ENCODE measurements around the gene PLCB4. TPM values are rescaled to one million over a fixed set of nuclear protein-coding genes. Genes with fewer than 3 reads are reported as not detected.

Gene PLCB4
- not detected for total RNA-seq

- no peak within 1 kb of the TSS for H3K27ac Mint-ChIP-seq
- POLR2A ChIA-PET = no interaction called here
- CTCF ChIA-PET = no interaction called here
- H3K36me3 Mint-ChIP-seq (ENCODE audit: low read depth) = no peaks in the 10 kb centered on the region
- no peak for DNase-seq
- peaks cover 2% of the 10 kb centered on the region for H3K9me3 Mint-ChIP-seq
- no peak within 1 kb of the TSS for H3K4me3 Mint-ChIP-seq
- peaks cover 10% of the 10 kb centered on the region for H3K27me3 Mint-ChIP-seq
- no peaks in the 10 kb centered on the region for H3K4me1 Mint-ChIP-seq
These were observed at the start of gene PLCB4 for GRCh38 chr20:9068841-9069663. Gene PLCB4, plus strand, starts transcription at chr20:9069087. Its CDS starts 238,728 bp downstream, at chr20:9307815.

GRCh38 chr20:9019833-9020232, 49.1 kb upstream of the PLCB4 start:
- H3K4me3 Mint-ChIP-seq = no peak overlapping the region
- CTCF ChIA-PET = no interaction called here
- POLR2A ChIA-PET = no interaction called here
- H3K27ac Mint-ChIP-seq = no peak overlapping the region
- no peak for DNase-seq
- no peaks in the 10 kb centered on the region for H3K36me3 Mint-ChIP-seq (ENCODE audit: low read depth)
- H3K9me3 Mint-ChIP-seq = peaks cover 5% of the 10 kb centered on the region
- H3K4me1 Mint-ChIP-seq = no peaks in the 10 kb centered on the region
- H3K27me3 Mint-ChIP-seq = no peaks in the 10 kb centered on the region

DNA sequence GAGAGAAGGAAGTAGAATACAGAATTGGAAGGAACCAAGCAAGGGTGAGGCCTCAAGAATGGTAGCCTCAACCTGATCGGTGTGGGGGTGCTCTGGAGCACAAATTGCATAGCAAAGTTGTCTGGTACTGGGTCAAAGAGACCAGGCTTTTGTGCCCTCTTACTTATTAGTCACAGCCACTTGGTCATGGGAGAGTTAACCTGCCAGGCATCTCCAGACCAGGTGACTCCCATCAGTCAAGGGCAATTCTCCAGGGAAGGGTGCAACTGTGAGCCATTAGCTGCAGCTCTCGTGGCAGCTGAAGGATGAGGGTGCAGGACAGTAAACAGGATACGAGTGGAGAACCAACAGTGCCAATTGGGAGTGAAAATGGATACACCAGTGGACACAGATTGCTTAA, 47.7 kb upstream of the PLCB4 start:
- Mint-ChIP-seq H3K36me3 (ENCODE audit: low read depth) (no peaks in the 10 kb centered on the region), H3K9me3 (peaks cover 9% of the 10 kb centered on the region), H3K27me3 (no peaks in the 10 kb centered on the region), H3K27ac (no peak overlapping the region), H3K4me3 (no peak overlapping the region), H3K4me1 (no peaks in the 10 kb centered on the region)
- ChIA-PET CTCF (no interaction called here), POLR2A (no interaction called here)
- DNase-seq = no peak

DNA sequence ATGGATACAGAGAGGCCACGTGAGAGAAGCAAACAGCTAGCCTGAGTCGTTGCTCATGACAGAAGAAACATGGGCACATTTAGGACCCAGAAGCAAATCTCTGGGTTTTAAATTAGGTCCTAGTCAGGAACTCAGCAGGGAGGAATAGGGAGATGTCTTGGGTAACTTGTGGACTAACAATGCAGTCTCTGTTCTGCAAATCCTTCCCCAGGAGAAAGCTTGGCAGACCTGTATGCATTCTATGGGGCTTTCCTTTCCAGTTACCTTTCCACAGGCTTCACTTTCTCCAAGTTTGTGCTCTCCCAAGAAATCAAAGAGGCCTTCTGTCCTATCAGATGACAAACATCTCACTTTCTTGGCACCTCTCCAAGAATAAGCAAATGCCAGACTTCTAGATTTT, 47.2 kb upstream of the PLCB4 start:
- H3K36me3 Mint-ChIP-seq (ENCODE audit: low read depth) = no peaks in the 10 kb centered on the region
- CTCF ChIA-PET = no interaction called here
- H3K4me3 Mint-ChIP-seq = no peak overlapping the region
- no peaks in the 10 kb centered on the region for H3K4me1 Mint-ChIP-seq
- peaks cover 9% of the 10 kb centered on the region for H3K9me3 Mint-ChIP-seq
- no peak for DNase-seq
- H3K27ac Mint-ChIP-seq = no peak overlapping the region
- POLR2A ChIA-PET = no interaction called here
- no peaks in the 10 kb centered on the region for H3K27me3 Mint-ChIP-seq

DNA sequence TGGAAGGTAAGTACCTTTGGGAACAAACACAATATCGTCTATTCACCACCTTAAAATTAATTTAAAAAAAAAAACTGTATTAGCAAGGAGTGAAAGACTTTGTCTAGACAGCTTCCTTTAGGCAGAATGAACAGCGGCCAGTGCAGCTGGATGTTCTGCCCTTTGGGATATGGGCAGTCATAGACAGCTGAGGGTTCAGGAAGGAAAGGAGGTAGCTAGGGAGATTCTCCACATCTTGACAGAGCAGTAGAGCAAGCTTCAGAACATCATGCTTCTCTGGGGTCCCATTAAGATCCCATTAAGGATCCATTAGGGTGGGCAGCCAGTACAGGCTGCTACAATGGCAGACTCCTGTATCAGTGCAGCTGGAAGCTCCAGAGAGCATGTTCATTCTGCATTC, 46.5 kb upstream of the PLCB4 start:
- Mint-ChIP-seq H3K9me3 (peaks cover 9% of the 10 kb centered on the region), H3K4me3 (no peak overlapping the region), H3K4me1 (no peaks in the 10 kb centered on the region), H3K27me3 (no peaks in the 10 kb centered on the region), H3K36me3 (ENCODE audit: low read depth) (no peaks in the 10 kb centered on the region), H3K27ac (no peak overlapping the region)
- POLR2A ChIA-PET = no interaction called here
- CTCF ChIA-PET = no interaction called here
- no peak for DNase-seq

DNA sequence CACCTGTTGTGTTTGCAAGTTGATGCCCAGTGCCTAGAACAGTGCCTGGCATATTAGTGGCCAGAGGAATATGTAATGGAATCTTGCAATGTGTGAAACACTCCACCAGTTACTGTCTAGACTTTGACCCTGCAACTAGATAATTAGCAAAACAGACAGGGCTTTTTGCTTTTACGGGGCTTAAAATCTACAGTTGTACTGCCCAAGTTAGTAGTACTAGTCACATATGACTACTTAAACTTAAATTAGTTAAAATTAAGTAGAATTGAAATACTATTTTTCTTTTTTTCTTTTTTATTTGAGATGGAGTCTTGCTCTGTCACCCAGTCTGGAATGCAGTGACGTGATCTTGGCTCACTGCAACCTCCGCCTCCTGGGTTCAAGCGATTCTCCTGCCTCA, 44.3 kb upstream of the PLCB4 start:
- Mint-ChIP-seq H3K36me3 (ENCODE audit: low read depth) (no peaks in the 10 kb centered on the region), H3K27ac (no peak overlapping the region), H3K9me3 (peaks cover 9% of the 10 kb centered on the region), H3K4me1 (no peaks in the 10 kb centered on the region), H3K4me3 (no peak overlapping the region), H3K27me3 (no peaks in the 10 kb centered on the region)
- POLR2A ChIA-PET = no interaction called here
- DNase-seq = no peak
- CTCF ChIA-PET = no interaction called here

DNA sequence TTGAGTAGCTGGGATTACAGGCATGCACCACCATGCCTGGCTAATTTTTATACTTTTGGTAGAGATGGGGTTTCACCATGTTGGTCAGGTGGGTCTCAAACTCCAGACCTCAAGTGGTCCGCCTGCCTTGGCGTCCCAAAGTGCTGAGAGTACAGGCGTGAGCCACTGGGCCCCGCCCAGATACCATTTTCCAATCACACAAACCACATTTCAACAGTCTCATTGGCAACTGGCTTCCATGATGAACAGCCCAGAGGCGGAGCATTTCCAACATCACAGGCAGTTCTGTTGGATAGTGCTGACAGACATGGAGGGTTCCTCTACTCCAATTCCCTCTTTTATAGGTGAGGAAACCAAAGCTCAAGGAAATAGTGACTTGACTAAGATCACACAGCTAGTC, 43.9 kb upstream of the PLCB4 start:
- POLR2A ChIA-PET = no interaction called here
- no peak for DNase-seq
- Mint-ChIP-seq H3K4me1 (no peaks in the 10 kb centered on the region), H3K9me3 (peaks cover 9% of the 10 kb centered on the region), H3K27ac (no peak overlapping the region), H3K27me3 (no peaks in the 10 kb centered on the region), H3K4me3 (no peak overlapping the region), H3K36me3 (ENCODE audit: low read depth) (no peaks in the 10 kb centered on the region)
- CTCF ChIA-PET = no interaction called here

DNA sequence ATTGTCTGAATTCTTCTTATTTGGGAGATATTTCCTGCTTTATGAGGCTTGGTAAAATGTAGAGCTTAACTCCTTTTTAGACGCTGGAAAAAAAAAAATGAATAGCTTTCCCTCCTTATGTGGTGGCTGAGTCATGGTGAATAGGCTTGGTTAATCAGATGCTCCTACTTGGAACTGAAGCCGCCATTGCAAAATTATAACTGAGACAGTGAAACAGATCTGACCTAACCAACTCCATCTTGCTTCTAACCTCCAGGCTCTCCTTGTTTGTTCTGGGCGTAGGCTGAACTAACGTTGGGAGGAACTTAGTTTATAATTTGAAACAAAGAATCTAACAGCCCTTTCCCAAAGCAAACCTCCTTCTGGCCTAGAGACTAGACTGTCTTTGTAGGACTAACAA, 43.2 kb upstream of the PLCB4 start:
- Mint-ChIP-seq H3K27ac (no peak overlapping the region), H3K4me1 (no peaks in the 10 kb centered on the region), H3K9me3 (peaks cover 9% of the 10 kb centered on the region), H3K36me3 (ENCODE audit: low read depth) (no peaks in the 10 kb centered on the region), H3K4me3 (no peak overlapping the region), H3K27me3 (no peaks in the 10 kb centered on the region)
- CTCF ChIA-PET = no interaction called here
- POLR2A ChIA-PET = no interaction called here
- DNase-seq = no peak

- ChIA-PET CTCF (no interaction called here), POLR2A (no interaction called here)
- H3K27me3 Mint-ChIP-seq = no peaks in the 10 kb centered on the region
- peaks cover 9% of the 10 kb centered on the region for H3K9me3 Mint-ChIP-seq
- no peaks in the 10 kb centered on the region for H3K36me3 Mint-ChIP-seq (ENCODE audit: low read depth)
- H3K4me1 Mint-ChIP-seq = no peaks in the 10 kb centered on the region
- no peak overlapping the region for H3K27ac Mint-ChIP-seq
- no peak for DNase-seq
- H3K4me3 Mint-ChIP-seq = no peak overlapping the region
These were observed 41.3 kb upstream of the PLCB4 start for GRCh38 chr20:9027626-9028025.

DNA sequence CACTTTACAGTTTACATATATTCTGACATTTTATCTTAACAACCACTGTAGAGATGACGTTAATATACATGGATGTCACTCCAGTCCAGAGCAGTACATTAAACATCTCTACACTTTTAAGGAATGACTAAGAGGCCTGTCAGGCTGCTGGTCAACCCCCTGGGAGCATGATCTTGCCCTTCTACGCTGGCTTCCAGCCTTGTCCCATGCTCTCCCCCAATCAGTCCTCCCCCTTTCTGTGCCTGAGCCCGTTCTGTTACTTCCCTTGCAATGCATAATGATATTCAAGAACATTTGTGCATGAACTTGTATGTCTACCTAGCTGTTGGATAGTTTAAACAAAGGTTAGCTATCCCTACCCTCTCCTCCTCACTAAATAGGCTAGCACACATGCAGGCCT, 40.5 kb upstream of the PLCB4 start:
- no peak for DNase-seq
- Mint-ChIP-seq H3K4me1 (no peaks in the 10 kb centered on the region), H3K4me3 (no peak overlapping the region), H3K27ac (no peak overlapping the region), H3K27me3 (no peaks in the 10 kb centered on the region), H3K36me3 (ENCODE audit: low read depth) (no peaks in the 10 kb centered on the region), H3K9me3 (peaks cover 13% of the 10 kb centered on the region)
- ChIA-PET CTCF (no interaction called here), POLR2A (no interaction called here)

DNA sequence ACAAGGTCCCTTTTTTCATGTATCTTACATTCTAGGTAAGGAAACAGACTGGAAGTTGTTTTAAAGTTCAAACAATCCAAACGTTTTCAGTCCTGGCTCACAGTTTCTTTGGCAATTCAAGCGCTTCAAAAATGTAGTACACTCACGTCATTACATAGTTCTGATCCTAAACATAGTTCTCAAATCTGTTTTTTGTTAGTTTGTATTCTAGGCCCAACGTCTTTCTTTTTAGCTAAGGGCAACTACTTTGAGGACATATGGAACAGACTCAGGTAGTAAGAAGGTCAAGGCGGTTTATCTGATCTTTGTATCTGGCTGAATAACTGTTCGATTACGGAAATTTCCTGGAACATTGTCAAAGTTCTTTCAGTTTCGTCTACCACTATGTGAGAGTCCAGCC, 36.9 kb upstream of the PLCB4 start:
- DNase-seq = no peak
- peaks cover 4% of the 10 kb centered on the region for H3K9me3 Mint-ChIP-seq
- H3K27ac Mint-ChIP-seq = no peak overlapping the region
- ChIA-PET POLR2A (no interaction called here), CTCF (no interaction called here)
- H3K4me3 Mint-ChIP-seq = no peak overlapping the region
- no peaks in the 10 kb centered on the region for H3K27me3 Mint-ChIP-seq
- no peaks in the 10 kb centered on the region for H3K4me1 Mint-ChIP-seq
- H3K36me3 Mint-ChIP-seq (ENCODE audit: low read depth) = no peaks in the 10 kb centered on the region

DNA sequence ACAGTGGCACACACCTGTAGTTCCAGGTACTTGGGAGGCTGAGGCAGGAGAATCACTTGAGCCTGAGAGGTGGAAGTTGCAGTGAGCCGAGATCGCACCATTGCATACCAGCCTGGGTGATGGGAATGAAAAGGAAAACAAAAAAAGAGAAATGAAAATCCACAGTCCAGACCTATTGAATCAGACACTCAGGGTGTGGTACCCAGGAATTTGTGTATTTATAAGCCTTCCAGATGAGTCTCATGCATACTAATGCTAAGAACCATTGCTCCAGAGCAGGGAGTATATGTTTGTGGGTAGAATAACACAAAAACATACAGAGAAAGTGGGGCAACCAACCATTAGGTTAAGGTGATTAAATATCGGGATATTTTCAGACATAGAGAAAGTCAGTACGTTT, 36.1 kb upstream of the PLCB4 start:
- no peaks in the 10 kb centered on the region for H3K27me3 Mint-ChIP-seq
- H3K9me3 Mint-ChIP-seq = peaks cover 7% of the 10 kb centered on the region
- CTCF ChIA-PET = no interaction called here
- POLR2A ChIA-PET = no interaction called here
- no peak for DNase-seq
- no peak overlapping the region for H3K4me3 Mint-ChIP-seq
- H3K4me1 Mint-ChIP-seq = no peaks in the 10 kb centered on the region
- no peaks in the 10 kb centered on the region for H3K36me3 Mint-ChIP-seq (ENCODE audit: low read depth)
- no peak overlapping the region for H3K27ac Mint-ChIP-seq

DNA sequence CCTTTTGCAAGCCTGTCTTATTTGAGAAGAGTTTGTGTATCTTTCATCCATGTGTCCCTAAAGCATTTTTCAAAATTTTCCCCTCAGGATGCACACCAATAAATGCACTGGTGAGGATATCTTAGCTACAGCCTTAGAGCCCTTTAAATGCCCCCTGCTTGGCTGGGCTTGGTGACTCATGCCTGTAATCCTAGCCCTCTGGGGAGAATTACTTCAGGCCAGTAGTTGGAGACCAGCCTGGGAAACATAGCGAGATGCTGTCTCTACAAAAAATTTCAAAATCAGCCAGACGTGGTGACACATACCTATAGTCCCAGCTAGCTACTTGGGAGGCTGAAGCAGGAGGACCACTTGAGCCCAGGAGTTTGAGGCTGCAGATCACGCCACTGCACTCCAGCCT, 33.8 kb upstream of the PLCB4 start:
- DNase-seq = no peak
- H3K27me3 Mint-ChIP-seq = no peaks in the 10 kb centered on the region
- CTCF ChIA-PET = no interaction called here
- POLR2A ChIA-PET = no interaction called here
- H3K9me3 Mint-ChIP-seq = peaks cover 11% of the 10 kb centered on the region
- no peak overlapping the region for H3K27ac Mint-ChIP-seq
- no peak overlapping the region for H3K4me3 Mint-ChIP-seq
- no peaks in the 10 kb centered on the region for H3K36me3 Mint-ChIP-seq (ENCODE audit: low read depth)
- no peaks in the 10 kb centered on the region for H3K4me1 Mint-ChIP-seq

- H3K9me3 Mint-ChIP-seq = peaks cover 13% of the 10 kb centered on the region
- ChIA-PET POLR2A (no interaction called here), CTCF (no interaction called here)
- H3K36me3 Mint-ChIP-seq (ENCODE audit: low read depth) = no peaks in the 10 kb centered on the region
- no peak overlapping the region for H3K4me3 Mint-ChIP-seq
- no peak for DNase-seq
- H3K4me1 Mint-ChIP-seq = no peaks in the 10 kb centered on the region
- no peak overlapping the region for H3K27ac Mint-ChIP-seq
- H3K27me3 Mint-ChIP-seq = no peaks in the 10 kb centered on the region
These were observed 32.3 kb upstream of the PLCB4 start for GRCh38 chr20:9036593-9036992.

All from activated CD4-positive, alpha-beta memory T cell treated with anti-CD3 and anti-CD28 coated beads, Interleukin-2, amount 10 ng/mL, durations not matched to agents 7 days and 5 days (primary cell).